GM19099 (cell line): Measurements from ENCODE around the gene NCOA1.

Source experiments
- POLR2A ChIP-seq: IDR thresholded peaks from 3 replicates; pipeline ENCODE4 v1.6.1; 2011; ENCODE audit warnings: low read depth; ENCODE audit not compliant: insufficient read length; ENCODE audit errors: extremely low read depth

Gene NCOA1

GRCh38 chr2:24618144-24618543, 127.1 kb downstream of the NCOA1 start:
- TF ChIP-seq POLR2A: no peak

- no peak for TF ChIP-seq POLR2A
These were observed 127.6 kb downstream of the NCOA1 start for GRCh38 chr2:24618680-24619079.

DNA sequence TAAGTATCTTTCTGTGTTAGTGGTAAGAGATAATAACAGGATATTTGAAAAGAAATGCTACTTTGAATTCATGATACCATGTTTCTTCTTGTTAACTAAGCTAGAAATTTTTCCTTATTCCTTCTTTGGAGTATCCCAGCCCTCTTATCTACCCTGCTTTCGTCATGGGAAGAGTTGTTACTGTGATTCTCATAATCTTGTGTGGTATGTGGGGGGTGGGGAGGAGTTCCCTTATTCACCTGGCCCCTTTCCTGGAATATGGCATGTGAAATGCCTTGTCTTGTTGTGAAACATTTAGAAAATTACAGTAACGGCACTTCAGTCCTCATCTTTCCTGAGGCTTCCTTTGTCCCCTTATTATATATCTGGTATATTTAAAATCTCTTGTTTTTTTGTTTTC, 129.9 kb downstream of the NCOA1 start:
- TF ChIP-seq POLR2A: no peak

DNA sequence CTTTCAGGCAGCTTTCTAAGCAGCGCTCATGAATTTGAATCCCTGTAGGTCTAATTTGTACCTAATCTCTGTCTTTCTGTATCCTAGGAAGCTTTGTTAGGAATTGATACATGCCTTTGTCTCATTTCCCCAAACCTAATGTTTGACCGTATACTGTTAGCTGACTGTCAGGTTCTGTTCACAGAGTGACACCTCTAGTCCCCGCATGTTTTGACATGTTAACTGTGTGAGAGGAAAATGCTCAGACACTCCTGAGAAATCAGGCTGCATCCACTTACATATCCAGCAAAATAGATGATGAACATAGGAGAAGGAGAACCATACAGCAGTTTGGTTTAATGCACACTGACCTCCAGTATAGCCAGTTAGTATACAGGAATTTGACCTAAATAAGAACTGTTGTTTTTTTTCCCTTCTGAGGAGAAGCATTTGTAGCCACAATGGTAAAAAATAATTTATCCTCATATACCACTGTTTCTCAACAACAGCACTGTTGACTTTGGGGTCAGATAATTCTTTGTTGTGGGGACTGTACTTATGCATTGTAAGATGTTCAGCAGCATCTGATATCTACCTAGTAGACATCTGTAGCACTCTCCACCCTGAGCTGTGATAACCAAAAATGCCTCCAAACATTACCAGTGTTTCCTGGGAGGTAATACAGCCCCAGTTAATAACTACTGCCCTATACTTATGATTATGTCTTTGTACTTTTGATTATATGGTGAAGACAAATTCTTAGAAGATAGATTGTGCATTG, 130.9 kb downstream of the NCOA1 start:
- TF ChIP-seq POLR2A: no peak

DNA sequence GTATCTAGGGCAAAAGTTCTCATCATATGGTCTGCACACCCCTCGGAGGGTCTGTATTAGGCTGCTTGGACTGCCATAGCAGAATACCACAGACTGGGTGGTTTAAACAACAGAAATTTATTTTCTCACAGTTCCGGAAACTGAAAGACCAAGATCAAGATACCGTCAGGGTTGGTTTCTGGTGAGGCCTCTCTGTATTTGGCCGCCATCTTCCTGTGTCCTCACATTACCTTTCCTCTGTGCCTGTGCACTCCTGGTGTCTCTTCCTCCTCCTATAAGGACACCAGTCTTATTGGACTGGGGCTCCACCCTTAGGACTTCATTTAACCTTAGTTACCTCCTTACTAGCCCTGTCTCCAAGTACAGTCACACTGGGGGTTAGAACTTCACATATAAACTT, 132.5 kb downstream of the NCOA1 start:
- no peak for TF ChIP-seq POLR2A

GRCh38 chr2:24625728-24626127, 134.7 kb downstream of the NCOA1 start:
- TF ChIP-seq POLR2A: no peak

DNA sequence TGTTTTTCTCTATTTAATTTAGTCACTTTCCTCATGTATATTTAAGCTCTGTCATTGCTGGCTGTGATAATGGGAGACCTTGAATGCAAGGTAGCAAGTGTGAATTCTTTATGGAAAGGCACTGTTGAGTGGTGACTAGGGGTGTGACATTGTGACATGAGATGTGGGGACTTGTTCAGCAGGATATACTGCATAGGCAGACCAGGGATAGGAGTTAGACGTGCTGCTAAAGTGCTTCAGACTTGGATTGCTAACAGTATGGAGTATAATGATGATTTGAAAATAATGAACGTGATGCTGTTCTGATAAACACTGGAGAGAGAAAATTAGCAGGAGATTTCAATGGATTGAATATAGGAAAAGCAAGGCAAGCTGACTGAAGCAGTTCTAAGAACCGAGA, 135.1 kb downstream of the NCOA1 start:
- no peak for TF ChIP-seq POLR2A

GRCh38 chr2:24628746-24629145, 137.7 kb downstream of the NCOA1 start:
- TF ChIP-seq POLR2A: no peak

- TF ChIP-seq POLR2A: no peak
These were observed 141.1 kb downstream of the NCOA1 start for GRCh38 chr2:24632172-24632571.

DNA sequence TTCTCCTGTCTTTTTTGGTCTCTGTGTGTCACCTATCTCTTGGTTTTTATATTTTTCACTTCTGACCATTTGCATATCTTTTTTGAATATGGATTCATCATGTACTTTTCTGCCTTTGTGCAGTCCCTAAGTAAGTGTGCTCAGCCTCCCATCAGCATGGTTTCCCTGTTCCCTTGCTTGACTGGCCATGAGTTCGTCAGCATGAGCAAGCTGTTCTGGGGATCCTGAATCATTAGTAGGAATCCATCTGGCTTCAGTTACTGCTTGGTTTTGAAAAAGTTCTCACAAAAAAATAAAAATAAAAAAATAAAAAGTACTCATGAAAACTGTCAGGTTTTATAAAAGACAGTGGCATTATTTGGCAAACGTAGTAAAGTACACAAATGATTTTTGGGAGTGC, 144.1 kb downstream of the NCOA1 start:
- TF ChIP-seq POLR2A: no peak

- no peak for TF ChIP-seq POLR2A
These were observed 147.5 kb downstream of the NCOA1 start for GRCh38 chr2:24638568-24638967.

DNA sequence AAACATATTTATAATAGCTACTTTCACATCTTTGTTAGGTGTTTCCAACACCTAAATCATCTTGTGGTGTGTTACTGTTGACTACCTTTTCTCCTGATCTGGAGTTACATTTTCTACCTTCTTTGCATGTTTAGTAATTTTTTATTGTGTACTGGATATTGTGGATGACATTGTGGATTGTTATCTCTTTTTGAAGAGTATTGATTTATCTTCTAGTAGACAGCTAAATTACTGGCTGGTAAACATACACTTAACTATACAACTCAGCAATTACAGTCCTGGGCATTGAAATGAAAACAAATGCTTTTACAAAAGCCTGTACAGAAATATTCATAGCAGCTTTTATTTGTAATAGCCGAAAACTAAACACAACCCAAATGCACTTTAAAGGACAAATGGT, 151.3 kb downstream of the NCOA1 start:
- TF ChIP-seq POLR2A: no peak

DNA sequence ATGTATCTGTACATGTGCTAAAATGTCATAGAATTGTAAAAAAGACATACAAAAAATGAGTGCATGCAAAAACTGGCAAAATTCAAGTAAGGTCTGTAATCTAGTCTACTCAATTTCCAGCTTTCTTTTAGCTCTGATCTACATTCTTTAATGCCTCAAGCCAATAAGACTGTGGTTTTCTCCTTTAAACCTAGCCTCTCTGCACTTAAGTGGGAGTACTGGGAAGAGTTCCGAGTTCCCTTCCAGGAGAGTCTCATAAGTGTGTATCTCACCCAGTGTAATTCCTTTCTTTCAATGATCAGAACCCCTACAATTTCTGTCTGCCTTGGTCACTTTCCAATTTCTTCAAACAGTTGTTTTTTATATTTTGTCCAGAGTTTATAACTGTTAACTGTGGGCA, 152.0 kb downstream of the NCOA1 start:
- no peak for TF ChIP-seq POLR2A

GRCh38 chr2:24644032-24644431, 153.0 kb downstream of the NCOA1 start:
- TF ChIP-seq POLR2A: no peak

- no peak for TF ChIP-seq POLR2A
These were observed 160.1 kb downstream of the NCOA1 start for GRCh38 chr2:24650997-24651642.

- TF ChIP-seq POLR2A: no peak
These were observed 160.6 kb downstream of the NCOA1 start for GRCh38 chr2:24651643-24652003.
